CD4-positive, alpha-beta memory T cell (primary cell): ENCODE results near the gene KIAA1586. TPM values are rescaled to one million over a fixed set of nuclear protein-coding genes. Genes with fewer than 3 reads are reported as not detected.
"Not testable (repeated sequence)": the region's sequence is repeated elsewhere in the genome, so short reads cannot be mapped to it uniquely, and the experiment has no call there.

Source experiments
- CTCF ChIA-PET: fragments of 350-600 bp; sonication (Branson Sonifier 250); formaldehyde crosslinking; loops from one replicate; lab custom pipeline; 2021; ENCODE audit warnings: inconsistent platforms; ENCODE audit not compliant: partially characterized antibody; lab: Charles Lee
- POLR2A ChIA-PET: fragments of 350-600 bp; sonication (Branson Sonifier 250); formaldehyde crosslinking; loops from one replicate; lab custom pipeline; 2021; ENCODE audit not compliant: partially characterized antibody; lab: Charles Lee
- DNase-seq, 5 donors: peaks; one replicate each; pipeline versions ENCODE4 v3.0.0 to v3.0.0-alpha.2; 2020 to 2022; ENCODE audit warnings: mixed read lengths in 1 of 5
- H3K27ac ChIP-seq: one replicate; pipeline ENCODE4 v1.7.0; 2013; ENCODE audit warnings: low read depth, low read length
- H3K27me3 ChIP-seq: 2 replicates; pipeline ENCODE4 v1.7.0; 2013; ENCODE audit warnings: mild to moderate bottlenecking, low read length, moderate library complexity; ENCODE audit not compliant: insufficient read depth
- H3K36me3 ChIP-seq: 2 replicates; pipeline ENCODE4 v1.7.0; 2013; ENCODE audit warnings: mild to moderate bottlenecking, low read length, moderate library complexity; ENCODE audit not compliant: insufficient read depth
- H3K4me1 ChIP-seq: 2 replicates; pipeline ENCODE4 v1.7.0; 2013; ENCODE audit warnings: mild to moderate bottlenecking, low read length, moderate library complexity; ENCODE audit not compliant: insufficient read depth
- H3K4me3 ChIP-seq, 2 donors: one replicate each; pipeline ENCODE4 v1.7.0; 2013; ENCODE audit warnings: low read length in 2 of 2, mild to moderate bottlenecking in 1 of 2
- H3K9me3 ChIP-seq, 2 donors: one replicate each; pipeline ENCODE4 v1.7.0; 2013; ENCODE audit warnings: low read length in 2 of 2, control low read depth in 1 of 2; ENCODE audit not compliant: control insufficient read depth in 1 of 2
- H3K27ac Mint-ChIP-seq, 7 donors: one replicate each; pipeline ENCODE4 v1.8.0; 2020 to 2021; ENCODE audit warnings: mixed read lengths in 7 of 7, mild to moderate bottlenecking in 6 of 7, inconsistent platforms in 3 of 7, moderate library complexity in 3 of 7
- H3K27me3 Mint-ChIP-seq, 2 donors: one replicate each; pipeline ENCODE4 v1.8.0; 2020 to 2021; ENCODE audit warnings: mixed read lengths in 2 of 2
- H3K36me3 Mint-ChIP-seq, 2 donors: one replicate each; pipeline ENCODE4 v1.8.0; 2020 to 2021; ENCODE audit warnings: mixed read lengths in 2 of 2, inconsistent platforms in 1 of 2, mild to moderate bottlenecking in 1 of 2
- H3K4me1 Mint-ChIP-seq, 4 donors: one replicate each; pipeline ENCODE4 v1.8.0; 2020 to 2021; ENCODE audit warnings: mixed read lengths in 4 of 4, mild to moderate bottlenecking in 1 of 4
- H3K4me3 Mint-ChIP-seq, 8 donors: one replicate each; pipeline ENCODE4 v1.8.0; 2020 to 2021; ENCODE audit warnings: mixed read lengths in 8 of 8, mild to moderate bottlenecking in 7 of 8, moderate library complexity in 6 of 8, inconsistent platforms in 3 of 8
- H3K9me3 Mint-ChIP-seq, 8 donors: one replicate each; pipeline ENCODE4 v1.8.0; 2020 to 2021; ENCODE audit warnings: mixed read lengths in 8 of 8, mild to moderate bottlenecking in 5 of 8, inconsistent platforms in 3 of 8, moderate library complexity in 1 of 8
- intact Hi-C: fragments of 100-400 bp; cut with micrococcal nuclease; formaldehyde crosslinking; loops from one replicate; pipeline ENCODE4 v1.15.1; 2023
- polyA plus RNA-seq, 2 donors: library from polyadenylated mRNA; unstranded; fragments of 300-500 nt; fragmentation: Illumina TruSeq; gene quantifications; one replicate each; pipeline ENCODE4 v1.2.3, GENCODE V29; 2021
- total RNA-seq, 2 experiments: library from RNA; stranded (reverse); gene quantifications; one replicate each; pipeline ENCODE4 v1.2.3, GENCODE V29; 2021

Gene KIAA1586, protein sequence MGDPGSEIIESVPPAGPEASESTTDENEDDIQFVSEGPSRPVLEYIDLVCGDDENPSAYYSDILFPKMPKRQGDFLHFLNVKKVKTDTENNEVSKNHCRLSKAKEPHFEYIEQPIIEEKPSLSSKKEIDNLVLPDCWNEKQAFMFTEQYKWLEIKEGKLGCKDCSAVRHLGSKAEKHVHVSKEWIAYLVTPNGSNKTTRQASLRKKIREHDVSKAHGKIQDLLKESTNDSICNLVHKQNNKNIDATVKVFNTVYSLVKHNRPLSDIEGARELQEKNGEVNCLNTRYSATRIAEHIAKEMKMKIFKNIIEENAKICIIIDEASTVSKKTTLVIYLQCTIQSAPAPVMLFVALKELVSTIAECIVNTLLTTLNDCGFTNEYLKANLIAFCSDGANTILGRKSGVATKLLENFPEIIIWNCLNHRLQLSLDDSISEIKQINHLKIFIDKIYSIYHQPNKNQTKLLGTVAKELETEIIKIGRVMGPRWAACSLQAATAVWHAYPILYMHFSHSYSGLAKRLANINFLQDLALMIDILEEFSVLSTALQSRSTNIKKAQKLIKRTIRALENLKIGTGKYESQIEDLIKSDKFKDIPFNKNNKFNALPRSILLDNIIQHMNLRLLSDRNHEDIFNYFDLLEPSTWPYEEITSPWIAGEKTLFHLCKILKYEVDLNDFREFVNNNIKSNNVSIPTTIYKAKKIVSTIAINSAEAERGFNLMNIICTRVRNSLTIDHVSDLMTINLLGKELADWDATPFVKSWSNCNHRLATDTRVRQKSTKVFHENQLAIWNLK
- total RNA-seq = 10 to 100 TPM; 20.4 to 20.7 TPM
- 10 to 100 TPM in 1 of 2 donors, 1 to 10 TPM in 1; 4.9 to 10.4 TPM for polyA plus RNA-seq

- peaks cover 19 to 40% (median 26%) of the 10 kb centered on the region in 4 donors for H3K4me1 Mint-ChIP-seq
- ChIA-PET CTCF (interaction anchor here (1.0 to 1.6 kb wide), 4 partner anchors 26 to 270 kb away, joined by 3 to 7 read pairs (median 4); partner anchors contain the start of gene PRIM2), POLR2A (interaction anchor here (0.7 to 0.8 kb wide), 2 partner anchors 43 to 175 kb away, joined by 3 read pairs; partner anchors contain the start of gene ZNF451)
- DNase-seq = peak; percentile 77 to 86 (median 80)
- Histone ChIP-seq H3K27ac (peak within 1 kb of the TSS; percentile 29), H3K4me1 (peaks cover 26% of the 10 kb centered on the region), H3K4me3 (peak within 1 kb of the TSS in 1 of 2 donors; percentile 60)
- H3K36me3 Mint-ChIP-seq = peaks cover 10 to 26% of the 10 kb centered on the region in 2 donors
- H3K27me3 Mint-ChIP-seq, H3K9me3 ChIP-seq, H3K9me3 Mint-ChIP-seq, H3K36me3 ChIP-seq, H3K27me3 ChIP-seq: not testable (repeated sequence)
- H3K27ac Mint-ChIP-seq = peak within 1 kb of the TSS; percentile 88 to 96 (median 91)
- intact Hi-C loops = loop anchor here (1.0 kb wide), 4 partner anchors 43 to 270 kb away; partner anchors contain the start of genes BAG2 and RAB23
- H3K4me3 Mint-ChIP-seq = peak within 1 kb of the TSS; percentile 96 to 100 (median 96)
These were observed at the start of gene KIAA1586 for GRCh38 chr6:57046332-57047256. KIAA1586 (plus strand) TSS chr6:57046693; CDS start chr6:57046756, 63 bp downstream.

GRCh38 chr6:56999049-56999448 lies 47.4 kb upstream of the KIAA1586 start:
- no peaks in the 10 kb centered on the region for H3K36me3 ChIP-seq
- Mint-ChIP-seq H3K4me1 (no peaks in the 10 kb centered on the region), H3K36me3 (no peaks in the 10 kb centered on the region), H3K27me3 (peaks cover 17 to 24% of the 10 kb centered on the region in 2 donors), H3K9me3 (peaks cover 0 to 16% (median 9%) of the 10 kb centered on the region in 8 donors), H3K4me3 (no peak overlapping the region), H3K27ac (no peak overlapping the region)
- no peaks in the 10 kb centered on the region for H3K4me1 ChIP-seq
- no peak overlapping the region for H3K27ac ChIP-seq
- ChIA-PET CTCF (interaction anchor here (0.8 to 1.3 kb wide), 2 partner anchors 22 to 25 kb away, joined by 3 read pairs; no protein-coding TSS in a partner anchor), POLR2A (no interaction called here)
- H3K4me3 ChIP-seq = no peak overlapping the region
- no peak for DNase-seq
- no peaks in the 10 kb centered on the region for H3K9me3 ChIP-seq
- intact Hi-C loops = no loop called here
- no peaks in the 10 kb centered on the region for H3K27me3 ChIP-seq

- not testable (repeated sequence) for H3K4me1 Mint-ChIP-seq, H3K4me3 Mint-ChIP-seq
These were observed 46.7 kb upstream of the KIAA1586 start for GRCh38 chr6:56999748-57000147.

DNA sequence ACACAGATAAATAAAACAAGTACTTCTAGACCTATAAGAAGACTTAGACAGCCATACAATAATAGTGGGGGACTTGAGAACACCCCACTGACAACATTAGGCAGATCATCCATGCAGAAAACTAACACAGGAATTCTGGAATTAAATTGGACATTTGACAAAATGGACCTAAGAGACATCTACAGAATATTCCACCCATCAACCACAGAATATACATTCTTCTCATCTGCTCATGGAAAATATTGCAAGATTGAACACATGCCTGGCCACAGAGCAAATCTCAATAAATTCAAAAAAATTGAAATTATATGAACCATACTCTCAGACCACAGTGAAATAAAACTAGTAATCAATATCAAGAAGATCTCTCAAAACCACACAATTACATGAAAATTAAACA lies 44.3 kb upstream of the KIAA1586 start:
- intact Hi-C loops = no loop called here
- Mint-ChIP-seq H3K36me3 (no peaks in the 10 kb centered on the region), H3K27me3 (peaks cover 8 to 19% of the 10 kb centered on the region in 2 donors), H3K27ac (no peak overlapping the region), H3K4me3 (no peak overlapping the region), H3K9me3 (peaks cover 0 to 14% (median 9%) of the 10 kb centered on the region in 8 donors), H3K4me1 (no peaks in the 10 kb centered on the region)
- Histone ChIP-seq H3K27ac (no peak overlapping the region), H3K4me1 (no peaks in the 10 kb centered on the region), H3K4me3 (no peak overlapping the region), H3K9me3 (no peaks in the 10 kb centered on the region), H3K36me3 (no peaks in the 10 kb centered on the region), H3K27me3 (no peaks in the 10 kb centered on the region)
- DNase-seq = no peak
- POLR2A ChIA-PET = no interaction called here
- CTCF ChIA-PET = no interaction called here

More at GRCh38 chr6:56999748-57000147, 46.7 kb upstream of the KIAA1586 start:
- H3K27me3 ChIP-seq, intact Hi-C loops, POLR2A ChIA-PET, DNase-seq, H3K4me1 ChIP-seq, H3K27ac Mint-ChIP-seq, H3K4me3 ChIP-seq, H3K27ac ChIP-seq, H3K36me3 ChIP-seq, H3K36me3 Mint-ChIP-seq, H3K9me3 ChIP-seq: not testable (repeated sequence)
- Mint-ChIP-seq H3K9me3 (peaks cover 0 to 16% (median 9%) of the 10 kb centered on the region in 8 donors), H3K27me3 (peaks cover 16 to 25% of the 10 kb centered on the region in 2 donors)
- CTCF ChIA-PET = interaction anchor here (0.8 kb wide), 1 partner anchor 22 kb away, joined by 3 read pairs; no protein-coding TSS in a partner anchor

DNA sequence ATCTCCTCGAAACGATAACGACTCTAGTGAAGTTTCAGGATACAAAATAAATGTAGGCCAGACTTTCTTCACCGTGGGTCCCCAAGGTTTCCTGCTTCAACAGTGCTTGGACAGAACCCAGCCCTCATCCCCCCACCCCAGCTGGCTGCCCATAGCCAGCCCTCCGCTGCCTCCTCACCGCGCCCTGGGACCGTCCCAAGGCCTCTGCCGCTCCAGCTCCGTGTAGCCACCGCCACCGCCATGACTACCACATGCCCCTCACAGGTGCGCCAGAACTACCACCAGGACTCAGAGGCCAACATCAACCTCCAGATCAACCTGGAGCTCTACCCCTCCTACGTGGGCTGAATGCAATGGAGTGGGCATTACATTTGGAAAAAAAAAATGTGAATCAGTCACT lies 42.2 kb upstream of the KIAA1586 start:
- CTCF ChIA-PET = interaction anchor here (1.1 to 1.6 kb wide), 2 partner anchors 15 to 17 kb away, joined by 3 read pairs; no protein-coding TSS in a partner anchor
- H3K4me3 Mint-ChIP-seq = no peak overlapping the region
- no peak overlapping the region for H3K27ac Mint-ChIP-seq
- H3K4me1 Mint-ChIP-seq = no peaks in the 10 kb centered on the region
- Histone ChIP-seq H3K27ac (no peak overlapping the region), H3K9me3 (no peaks in the 10 kb centered on the region), H3K4me3 (no peak overlapping the region), H3K27me3 (no peaks in the 10 kb centered on the region), H3K36me3 (no peaks in the 10 kb centered on the region), H3K4me1 (no peaks in the 10 kb centered on the region)
- H3K9me3 Mint-ChIP-seq = peaks cover 0 to 4% (median 0%) of the 10 kb centered on the region in 8 donors
- intact Hi-C loops = no loop called here
- POLR2A ChIA-PET = no interaction called here
- H3K27me3 Mint-ChIP-seq = peaks cover 7 to 11% of the 10 kb centered on the region in 2 donors
- no peaks in the 10 kb centered on the region for H3K36me3 Mint-ChIP-seq
- DNase-seq = no peak

- DNase-seq = no peak
- no peaks in the 10 kb centered on the region for H3K36me3 Mint-ChIP-seq
- H3K27ac Mint-ChIP-seq = no peak overlapping the region
- H3K9me3 Mint-ChIP-seq = peaks cover 0 to 2% (median 0%) of the 10 kb centered on the region in 8 donors
- CTCF ChIA-PET = no interaction called here
- Histone ChIP-seq H3K4me3 (no peak overlapping the region), H3K9me3 (no peaks in the 10 kb centered on the region), H3K4me1 (no peaks in the 10 kb centered on the region), H3K27me3 (no peaks in the 10 kb centered on the region), H3K27ac (no peak overlapping the region), H3K36me3 (no peaks in the 10 kb centered on the region)
- POLR2A ChIA-PET = no interaction called here
- no peak overlapping the region for H3K4me3 Mint-ChIP-seq
- intact Hi-C loops = no loop called here
- H3K4me1 Mint-ChIP-seq = no peaks in the 10 kb centered on the region
- H3K27me3 Mint-ChIP-seq = peaks cover 2 to 11% of the 10 kb centered on the region in 2 donors
These were observed 40.4 kb upstream of the KIAA1586 start for GRCh38 chr6:57006101-57006500.
